A673 (cell line): ENCODE measurements around the gene GRIK4.

Experiments used
- EZH2 ChIP-seq: fragments of 200-600 bp; sonication (generic); IDR thresholded peaks from 2 replicates; pipeline ENCODE4 v1.6.1; 2017; ENCODE audit warnings: borderline replicate concordance, low read depth, mild to moderate bottlenecking, mixed read lengths, antibody characterized with exemption, low read length; ENCODE audit not compliant: poor library complexity, severe bottlenecking
- TF ChIP-seq, protein P1 (sequence below): fragments of 300-800, 200-600 bp; sonication (generic); conservative IDR thresholded peaks from 2 replicates; pipeline ENCODE4 v1.5.1; 2017; ENCODE audit warnings: low read depth, mild to moderate bottlenecking, antibody characterized with exemption, low read length, moderate library complexity, mixed read lengths

- TF ChIP-seq, protein P1, sequence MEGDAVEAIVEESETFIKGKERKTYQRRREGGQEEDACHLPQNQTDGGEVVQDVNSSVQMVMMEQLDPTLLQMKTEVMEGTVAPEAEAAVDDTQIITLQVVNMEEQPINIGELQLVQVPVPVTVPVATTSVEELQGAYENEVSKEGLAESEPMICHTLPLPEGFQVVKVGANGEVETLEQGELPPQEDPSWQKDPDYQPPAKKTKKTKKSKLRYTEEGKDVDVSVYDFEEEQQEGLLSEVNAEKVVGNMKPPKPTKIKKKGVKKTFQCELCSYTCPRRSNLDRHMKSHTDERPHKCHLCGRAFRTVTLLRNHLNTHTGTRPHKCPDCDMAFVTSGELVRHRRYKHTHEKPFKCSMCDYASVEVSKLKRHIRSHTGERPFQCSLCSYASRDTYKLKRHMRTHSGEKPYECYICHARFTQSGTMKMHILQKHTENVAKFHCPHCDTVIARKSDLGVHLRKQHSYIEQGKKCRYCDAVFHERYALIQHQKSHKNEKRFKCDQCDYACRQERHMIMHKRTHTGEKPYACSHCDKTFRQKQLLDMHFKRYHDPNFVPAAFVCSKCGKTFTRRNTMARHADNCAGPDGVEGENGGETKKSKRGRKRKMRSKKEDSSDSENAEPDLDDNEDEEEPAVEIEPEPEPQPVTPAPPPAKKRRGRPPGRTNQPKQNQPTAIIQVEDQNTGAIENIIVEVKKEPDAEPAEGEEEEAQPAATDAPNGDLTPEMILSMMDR = no peak
- TF ChIP-seq EZH2 = no peak
Observed at GRCh38 chr11:120839846-120840402, 328.4 kb downstream of the GRIK4 start.
